Ascending aorta (tissue), 2 donors: ENCODE data around the gene DTNA. TPM values are rescaled to one million over a fixed set of nuclear protein-coding genes. Genes with fewer than 3 reads are reported as not detected.
"Not testable (repeated sequence)": the region's sequence is repeated elsewhere in the genome, so short reads cannot be mapped to it uniquely, and the experiment has no call there.

ENCODE experiments used
- DNase-seq, 2 donors: peaks; one replicate each; pipeline ENCODE4 v3.0.0-alpha.2; 2019; ENCODE audit warnings: low spot score in 2 of 2
- H3K27ac ChIP-seq, 2 donors: fragments of 200-600 bp; sonication (generic); one replicate each; pipeline ENCODE4 v1.5.1; 2016 to 2017; ENCODE audit warnings: mild to moderate bottlenecking in 1 of 2
- H3K27me3 ChIP-seq: fragments of 200-600 bp; sonication (generic); one replicate; pipeline ENCODE4 v1.5.1; 2017
- H3K36me3 ChIP-seq, 2 donors: fragments of 200-600 bp; sonication (generic); one replicate each; pipeline ENCODE4 v1.5.1; 2016
- H3K4me1 ChIP-seq, 2 donors: fragments of 200-600 bp; sonication (generic); one replicate each; pipeline ENCODE4 v1.5.1; 2016 to 2017; ENCODE audit warnings: mild to moderate bottlenecking in 1 of 2
- H3K4me3 ChIP-seq, 2 donors: fragments of 200-600 bp; sonication (generic); one replicate each; pipeline ENCODE4 v1.5.1; 2016 to 2017; ENCODE audit warnings: mild to moderate bottlenecking in 1 of 2
- H3K9me3 ChIP-seq, 2 donors: fragments of 200-600 bp; sonication (generic); one replicate each; pipeline ENCODE4 v1.5.1; 2016
- intact Hi-C: fragments of 100-400 bp; cut with DNase I; formaldehyde crosslinking; loops from one replicate; pipeline ENCODE4 v1.15.1; 2023
- total RNA-seq: library from RNA; depleted of rRNA; stranded (reverse); fragments of >200 nt; gene quantifications from one replicate; pipeline ENCODE4 v1.1.0, GENCODE V29; 2016
- TF ChIP-seq, protein P1 (sequence below), 3 experiments: fragments of 200-600 bp in 2 of 3; fragments of 450-650 bp in 1 of 3; sonication (generic) in 2 of 3; IDR thresholded peaks; one replicate each; pipeline ENCODE4 v1.5.1; 2016 to 2019; ENCODE audit warnings: antibody characterized with exemption in 3 of 3, mild to moderate bottlenecking in 1 of 3, moderate library complexity in 1 of 3

DTNA gene
- total RNA-seq, 1 donor from 2014 or later: 7.3 TPM

- H3K4me1 ChIP-seq: peaks cover 2 to 20% of the 10 kb centered on the region in 2 donors
- no peaks in the 10 kb centered on the region for H3K27me3 ChIP-seq
- H3K9me3 ChIP-seq: no peaks in the 10 kb centered on the region
- intact Hi-C loops: no loop called here
- no peak for DNase-seq
- no peaks in the 10 kb centered on the region for H3K36me3 ChIP-seq
- TF ChIP-seq, protein P1, sequence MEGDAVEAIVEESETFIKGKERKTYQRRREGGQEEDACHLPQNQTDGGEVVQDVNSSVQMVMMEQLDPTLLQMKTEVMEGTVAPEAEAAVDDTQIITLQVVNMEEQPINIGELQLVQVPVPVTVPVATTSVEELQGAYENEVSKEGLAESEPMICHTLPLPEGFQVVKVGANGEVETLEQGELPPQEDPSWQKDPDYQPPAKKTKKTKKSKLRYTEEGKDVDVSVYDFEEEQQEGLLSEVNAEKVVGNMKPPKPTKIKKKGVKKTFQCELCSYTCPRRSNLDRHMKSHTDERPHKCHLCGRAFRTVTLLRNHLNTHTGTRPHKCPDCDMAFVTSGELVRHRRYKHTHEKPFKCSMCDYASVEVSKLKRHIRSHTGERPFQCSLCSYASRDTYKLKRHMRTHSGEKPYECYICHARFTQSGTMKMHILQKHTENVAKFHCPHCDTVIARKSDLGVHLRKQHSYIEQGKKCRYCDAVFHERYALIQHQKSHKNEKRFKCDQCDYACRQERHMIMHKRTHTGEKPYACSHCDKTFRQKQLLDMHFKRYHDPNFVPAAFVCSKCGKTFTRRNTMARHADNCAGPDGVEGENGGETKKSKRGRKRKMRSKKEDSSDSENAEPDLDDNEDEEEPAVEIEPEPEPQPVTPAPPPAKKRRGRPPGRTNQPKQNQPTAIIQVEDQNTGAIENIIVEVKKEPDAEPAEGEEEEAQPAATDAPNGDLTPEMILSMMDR (IDR thresholded peaks at IDR 0.05): no peak
- H3K27ac ChIP-seq: no peak overlapping the region
- H3K4me3 ChIP-seq: no peak overlapping the region
Measured at GRCh38 chr18:34734056-34734455, 24.0 kb downstream of the DTNA start.

GRCh38 chr18:34734526-34734925, 24.4 kb downstream of the DTNA start:
- DNase-seq, intact Hi-C loops, H3K4me3 ChIP-seq, H3K27ac ChIP-seq, H3K27me3 ChIP-seq, H3K9me3 ChIP-seq, H3K36me3 ChIP-seq: not testable (repeated sequence)
- peaks cover 0 to 15% of the 10 kb centered on the region in 2 donors for H3K4me1 ChIP-seq

DNA sequence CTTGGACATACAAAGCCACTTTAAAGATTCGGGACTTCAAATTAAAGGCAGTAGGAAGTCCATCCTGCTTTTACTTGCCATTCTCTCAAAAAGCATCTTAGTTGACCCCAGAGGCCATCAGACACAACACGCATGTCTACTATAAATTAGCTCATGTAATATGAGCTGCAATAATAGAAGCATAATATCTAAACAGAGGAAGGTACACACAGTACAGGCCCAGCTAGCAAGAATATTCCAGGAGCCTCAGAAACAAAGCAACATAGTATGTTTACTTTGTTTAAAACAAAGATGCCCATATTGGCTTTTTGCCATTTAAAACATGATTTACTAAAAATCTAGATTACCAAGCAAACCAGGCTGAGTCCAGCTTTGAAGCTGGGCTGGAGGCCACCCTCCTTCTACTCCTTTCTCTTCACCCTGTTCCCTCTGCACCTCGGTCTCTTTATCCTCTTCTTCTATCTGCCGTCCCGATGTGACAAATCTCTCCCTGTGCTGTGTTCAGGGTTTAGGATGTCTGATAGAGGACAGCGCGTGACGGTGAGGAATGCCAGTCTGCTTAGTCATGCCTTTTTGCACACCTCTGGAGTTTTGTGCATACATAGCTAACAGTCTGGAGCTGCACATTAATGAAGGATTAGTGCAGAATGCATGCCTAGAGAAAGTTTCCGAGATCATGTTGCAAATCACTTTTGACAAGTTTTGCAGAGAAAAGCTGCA, 28.2 kb downstream of the DTNA start:
- TF ChIP-seq, protein P1 (IDR thresholded peaks at IDR 0.05): no peak
- Histone ChIP-seq H3K4me1 (peaks cover 0 to 4% of the 10 kb centered on the region in 2 donors), H3K27me3 (no peaks in the 10 kb centered on the region), H3K27ac (no peak overlapping the region), H3K4me3 (no peak overlapping the region), H3K9me3 (no peaks in the 10 kb centered on the region), H3K36me3 (no peaks in the 10 kb centered on the region)
- intact Hi-C loops: no loop called here
- no peak for DNase-seq

DNA sequence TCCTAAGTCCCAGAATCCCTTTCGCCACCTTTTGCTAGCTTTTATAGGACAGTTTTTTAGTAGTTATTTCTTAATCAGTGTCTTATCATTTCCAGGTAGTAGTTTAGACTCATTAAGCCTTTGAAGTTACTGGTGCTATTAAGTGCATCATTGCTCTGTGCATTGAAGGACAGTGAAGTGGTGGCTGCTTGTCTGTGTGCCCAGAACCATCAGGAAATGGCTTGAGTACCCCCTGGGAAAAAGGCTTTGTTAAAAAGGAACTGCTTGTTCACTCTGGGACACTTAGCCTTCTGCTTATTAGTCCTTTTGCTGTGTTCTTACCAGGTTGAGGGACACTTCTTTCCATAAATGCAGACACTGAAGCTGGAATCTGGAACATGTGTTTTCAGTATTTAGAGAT, 30.0 kb downstream of the DTNA start:
- Histone ChIP-seq H3K4me3 (no peak overlapping the region), H3K9me3 (no peaks in the 10 kb centered on the region), H3K27ac (no peak overlapping the region), H3K36me3 (no peaks in the 10 kb centered on the region), H3K4me1 (peaks cover 0 to 4% of the 10 kb centered on the region in 2 donors), H3K27me3 (no peaks in the 10 kb centered on the region)
- DNase-seq: no peak
- TF ChIP-seq, protein P1 (IDR thresholded peaks at IDR 0.05): no peak
- intact Hi-C loops: no loop called here

DNA sequence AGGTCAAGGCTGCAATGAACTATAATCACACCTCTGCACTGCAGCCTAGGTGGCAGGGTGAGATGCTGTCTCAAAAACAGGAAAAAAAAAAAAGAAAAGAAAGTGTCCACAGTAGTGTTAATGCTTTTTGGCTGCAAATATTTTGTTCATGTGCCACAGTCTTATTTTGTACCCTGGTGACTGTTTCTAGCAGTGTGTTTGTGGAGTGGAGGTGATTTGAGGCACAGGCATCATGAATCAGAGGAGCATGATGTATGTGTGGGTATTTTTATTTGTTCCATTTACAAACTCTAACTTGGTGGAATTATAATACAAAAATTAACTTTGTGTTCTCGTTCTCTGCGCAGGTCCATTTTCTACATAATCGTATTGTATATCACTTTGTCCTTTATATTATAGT, 30.6 kb downstream of the DTNA start:
- Histone ChIP-seq H3K36me3 (no peaks in the 10 kb centered on the region), H3K4me3 (no peak overlapping the region), H3K9me3 (no peaks in the 10 kb centered on the region), H3K27me3 (no peaks in the 10 kb centered on the region), H3K4me1 (peaks cover 0 to 4% of the 10 kb centered on the region in 2 donors), H3K27ac (no peak overlapping the region)
- no peak for DNase-seq
- TF ChIP-seq, protein P1 (IDR thresholded peaks at IDR 0.05): no peak
- intact Hi-C loops: no loop called here

- no peak for DNase-seq
- intact Hi-C loops: no loop called here
- no peak overlapping the region for H3K4me3 ChIP-seq
- H3K36me3 ChIP-seq: no peaks in the 10 kb centered on the region
- TF ChIP-seq, protein P1 (IDR thresholded peaks at IDR 0.05): no peak
- no peak overlapping the region for H3K27ac ChIP-seq
- H3K27me3 ChIP-seq: no peaks in the 10 kb centered on the region
- H3K4me1 ChIP-seq: peaks cover 0 to 4% of the 10 kb centered on the region in 2 donors
- H3K9me3 ChIP-seq: no peaks in the 10 kb centered on the region
Measured at GRCh38 chr18:34741401-34741800, 31.3 kb downstream of the DTNA start.
